ENCODE results near the gene C9orf152.
"Not testable (repeated sequence)": the region's sequence is repeated elsewhere in the genome, so short reads cannot be mapped to it uniquely, and the experiment has no call there.

Gene C9orf152

GRCh38 chr9:110214586-110215355 is 6.8 kb upstream of the C9orf152 start:
- no peak for DNase-seq (ENCODE audit: low spot score)

- DNase-seq (ENCODE audit: low spot score) = no peak
Observed at GRCh38 chr9:110214090-110214489, 6.1 kb upstream of the C9orf152 start.

DNA sequence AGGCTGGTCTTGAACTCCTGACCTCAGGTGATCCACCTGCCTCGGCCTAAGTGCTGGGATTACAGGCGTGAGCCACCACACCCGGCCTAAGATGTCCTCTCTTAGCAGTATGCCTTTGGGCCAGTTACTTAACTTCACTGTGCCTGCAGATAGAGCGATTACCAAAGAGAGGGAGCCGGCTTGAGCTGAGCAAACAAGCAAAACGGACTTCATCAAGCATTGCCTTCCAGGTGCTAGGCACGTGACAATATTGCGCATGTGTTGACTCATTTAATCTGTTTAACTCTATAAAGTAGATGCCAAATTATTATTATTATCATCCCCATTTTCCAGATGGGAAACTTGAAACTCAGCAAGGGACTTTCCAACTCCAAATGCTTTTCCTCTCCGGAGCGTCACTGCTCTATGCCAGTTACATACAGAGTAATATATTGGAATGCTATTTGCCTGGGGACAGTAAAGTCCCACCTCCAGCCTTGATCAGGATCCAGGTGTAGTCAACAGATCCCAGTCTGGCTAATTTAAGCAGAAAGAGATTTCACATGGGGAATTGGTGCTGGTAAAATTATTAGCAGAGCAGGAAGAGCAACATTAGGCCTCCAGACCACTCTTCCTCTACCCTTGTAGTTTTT is 5.6 kb upstream of the C9orf152 start:
- no peak for DNase-seq (ENCODE audit: low spot score)

DNA sequence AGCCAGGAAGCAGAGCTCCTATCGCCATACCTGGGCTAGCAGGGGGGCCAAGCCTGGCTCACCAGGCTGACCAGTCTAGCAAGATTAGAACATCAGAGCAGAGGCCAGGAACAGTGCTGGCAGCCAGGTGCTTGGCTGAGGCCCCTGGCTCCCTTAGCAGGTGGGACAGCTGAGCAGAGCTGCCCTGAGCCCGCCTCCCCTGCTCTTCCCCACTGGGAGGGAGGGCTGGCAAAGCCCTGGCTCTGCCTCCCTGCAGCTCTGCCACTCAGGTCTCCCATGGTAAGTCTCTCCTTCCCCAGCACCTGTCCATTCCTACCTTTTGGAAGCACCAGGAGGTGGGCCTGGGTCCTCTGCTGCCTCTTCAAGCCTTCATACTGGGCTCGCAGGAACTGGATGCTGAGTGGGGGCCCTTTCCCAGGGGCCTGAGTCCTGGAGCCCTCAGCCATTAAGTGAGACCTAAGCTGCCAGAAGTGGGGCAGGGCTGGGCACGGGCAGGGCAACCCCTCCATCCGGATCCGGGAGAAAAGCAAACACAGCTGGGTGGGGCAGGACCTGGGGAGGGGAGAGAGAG is 803 bp downstream of the C9orf152 start:
- no peak for DNase-seq (ENCODE audit: low spot score)

- no peak for DNase-seq (ENCODE audit: low spot score)
Observed at GRCh38 chr9:110206389-110206788, 1.6 kb downstream of the C9orf152 start.

DNA sequence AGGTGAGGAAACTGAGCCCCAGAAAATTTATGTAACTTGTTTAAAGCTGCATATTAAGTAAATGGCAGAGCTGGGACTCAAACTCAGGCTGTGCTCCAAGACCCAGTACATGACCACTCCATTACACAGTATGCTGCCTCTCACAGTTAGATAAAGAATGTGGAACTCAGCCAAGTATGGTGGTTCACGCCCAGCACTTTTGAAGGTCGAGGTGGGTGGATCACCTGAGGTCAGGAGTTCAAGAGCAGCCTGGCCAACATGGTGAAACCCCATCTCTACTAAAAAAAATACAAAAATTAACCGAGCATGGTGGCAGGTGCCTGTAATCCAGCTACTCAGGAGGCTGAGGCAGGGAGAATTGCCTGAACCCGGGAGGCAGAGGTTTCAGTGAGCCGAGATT is 2.3 kb downstream of the C9orf152 start:
- DNase-seq (ENCODE audit: low spot score) = not testable (repeated sequence)

GRCh38 chr9:110202232-110202631 is 5.7 kb downstream of the C9orf152 start:
- no peak for DNase-seq (ENCODE audit: low spot score)

DNA sequence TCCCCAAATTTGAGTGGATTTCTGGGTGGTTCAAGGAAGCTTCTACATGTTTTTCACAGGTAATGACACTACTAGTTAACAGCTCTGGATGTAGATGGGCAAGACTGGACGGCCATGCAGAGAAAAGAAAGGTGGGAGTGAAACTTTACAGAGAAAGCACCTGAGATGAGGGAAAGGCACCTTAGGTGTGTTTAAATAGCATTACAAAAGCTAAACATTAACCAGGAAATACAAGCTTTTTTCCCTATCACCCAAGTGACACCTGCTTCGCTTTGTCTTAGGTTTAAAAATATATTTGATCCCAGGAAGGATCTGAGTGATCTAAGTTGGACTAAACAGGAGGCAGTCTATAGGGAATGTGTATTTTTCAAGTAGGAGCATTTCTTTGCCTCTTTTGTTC is 8.3 kb downstream of the C9orf152 start:
- DNase-seq (ENCODE audit: low spot score) = no peak

DNA sequence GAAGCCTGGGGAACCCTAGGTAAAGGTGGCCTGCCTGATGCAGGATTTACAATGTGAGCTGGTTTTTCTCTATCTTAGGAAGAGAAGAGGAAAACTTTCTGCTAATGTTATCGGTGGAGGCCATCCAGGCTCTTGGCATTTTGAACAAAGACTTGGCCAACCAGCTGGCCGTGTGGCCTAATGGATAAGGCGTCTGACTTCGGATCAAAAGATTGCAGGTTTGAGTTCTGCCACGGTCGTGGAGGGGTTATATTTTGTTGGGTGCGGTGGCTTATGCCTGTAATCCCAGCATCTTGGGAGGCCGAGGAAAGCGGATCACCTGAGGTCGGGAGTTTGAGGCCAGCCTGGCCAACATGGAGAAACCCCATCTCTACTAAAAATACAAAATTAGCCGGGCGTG is 9.6 kb downstream of the C9orf152 start:
- DNase-seq (ENCODE audit: low spot score) = no peak

GRCh38 chr9:110197330-110198187 is 10.4 kb downstream of the C9orf152 start:
- no peak for DNase-seq (ENCODE audit: low spot score)

GRCh38 chr9:110196084-110196499 is 11.9 kb downstream of the C9orf152 start:
- not testable (repeated sequence) for DNase-seq (ENCODE audit: low spot score)

- DNase-seq (ENCODE audit: low spot score) = no peak
Observed at GRCh38 chr9:110192531-110193261, 15.3 kb downstream of the C9orf152 start.

DNA sequence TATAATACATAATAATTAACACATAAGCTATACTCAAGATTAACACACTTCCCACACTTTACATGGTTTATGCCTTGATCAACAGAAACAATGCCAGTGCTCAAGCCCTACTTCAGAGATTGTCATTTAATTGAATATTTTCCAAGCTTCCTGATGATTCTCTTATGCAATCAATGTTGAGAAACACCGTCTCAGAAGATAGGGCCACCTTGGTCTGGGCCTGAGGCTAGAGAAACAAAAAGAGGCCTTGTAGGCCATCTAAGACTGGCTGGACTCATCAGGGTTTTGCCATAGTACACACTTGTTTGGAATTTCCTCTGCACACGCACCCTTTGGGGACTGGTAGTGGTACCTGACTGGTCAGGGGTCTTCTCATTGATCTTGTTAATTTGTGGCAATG is 16.3 kb downstream of the C9orf152 start:
- no peak for DNase-seq (ENCODE audit: low spot score)

GRCh38 chr9:110189559-110190320 is 18.2 kb downstream of the C9orf152 start:
- no peak for DNase-seq (ENCODE audit: low spot score)

DNA sequence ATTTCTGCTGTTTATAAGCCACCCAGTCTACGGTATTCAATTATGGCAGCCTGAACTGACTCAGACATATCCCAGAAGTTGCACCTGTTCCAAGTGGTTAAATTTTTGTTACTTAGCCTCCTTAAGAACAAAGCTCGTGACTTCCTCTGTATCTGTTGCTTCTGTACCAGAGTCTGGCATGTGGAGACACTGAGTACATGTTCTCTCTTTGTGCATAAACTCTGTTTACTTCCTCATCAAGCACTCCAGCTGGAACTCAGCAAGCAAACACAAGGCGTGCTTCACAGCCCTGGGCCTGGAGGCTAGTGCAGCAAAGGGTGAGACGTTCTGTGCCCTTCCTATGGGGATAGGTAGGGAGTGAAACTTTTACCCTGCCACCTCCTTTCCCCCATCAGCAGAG is 19.0 kb downstream of the C9orf152 start:
- DNase-seq (ENCODE audit: low spot score) = no peak

DNA sequence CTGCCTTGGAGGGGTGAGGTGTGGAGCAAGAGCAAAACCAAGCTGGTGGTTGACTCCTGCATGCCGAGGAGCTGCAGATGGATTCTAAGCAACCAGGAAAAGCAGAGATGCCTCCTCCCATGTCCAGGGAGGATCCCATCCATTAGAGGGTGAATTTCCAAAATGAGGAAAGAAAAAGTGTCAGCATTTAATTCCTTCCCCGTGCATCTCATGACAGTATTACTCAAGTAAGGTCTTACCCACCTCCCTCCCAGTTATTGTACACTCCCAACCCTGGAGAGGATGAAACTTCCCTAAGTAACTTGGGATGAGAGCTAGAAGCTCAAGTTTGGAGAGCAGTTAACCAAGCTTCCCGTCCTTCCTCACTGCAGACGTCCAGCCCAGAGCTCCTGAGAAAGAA is 19.9 kb downstream of the C9orf152 start:
- no peak for DNase-seq (ENCODE audit: low spot score)

DNA sequence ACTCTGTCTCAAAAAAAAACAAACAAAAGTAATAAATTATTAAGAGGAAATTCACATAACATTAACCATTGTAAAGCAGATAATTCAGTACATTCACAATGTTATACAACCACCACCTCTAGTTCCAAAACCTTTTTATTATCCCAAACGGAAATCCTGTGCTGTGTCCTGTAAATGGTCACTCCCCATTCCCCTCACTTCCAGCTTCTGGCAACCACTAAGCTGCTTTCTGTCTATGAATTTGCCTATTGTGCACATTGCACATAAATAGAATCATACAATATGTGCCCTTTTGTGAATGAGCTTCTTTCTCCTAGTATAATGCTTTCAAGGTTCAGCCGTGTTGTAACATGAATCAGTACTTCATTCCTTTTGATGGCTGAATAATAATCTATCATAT is 20.8 kb downstream of the C9orf152 start:
- no peak for DNase-seq (ENCODE audit: low spot score)

DNA sequence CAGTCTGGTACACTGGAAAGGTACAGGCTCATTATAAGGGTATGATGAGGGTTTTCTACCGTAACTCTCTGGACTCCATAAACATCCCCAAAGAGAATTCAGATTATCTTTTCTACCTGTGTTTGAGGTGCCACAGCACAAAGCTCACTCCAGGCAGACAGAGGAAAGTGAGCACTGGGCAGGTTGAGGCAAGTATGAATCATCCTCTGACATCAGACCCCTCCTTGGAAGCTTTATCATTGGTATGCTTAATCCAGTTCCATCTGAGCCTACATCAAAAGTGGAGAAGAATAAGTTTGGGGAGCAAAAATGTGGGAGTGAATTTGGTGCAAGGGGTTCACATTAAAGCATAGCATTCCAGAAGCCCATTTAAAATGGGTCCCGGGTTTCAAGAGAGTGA is 21.7 kb downstream of the C9orf152 start:
- DNase-seq (ENCODE audit: low spot score) = no peak

GRCh38 chr9:110185806-110186205 is 22.2 kb downstream of the C9orf152 start:
- no peak for DNase-seq (ENCODE audit: low spot score)

DNA sequence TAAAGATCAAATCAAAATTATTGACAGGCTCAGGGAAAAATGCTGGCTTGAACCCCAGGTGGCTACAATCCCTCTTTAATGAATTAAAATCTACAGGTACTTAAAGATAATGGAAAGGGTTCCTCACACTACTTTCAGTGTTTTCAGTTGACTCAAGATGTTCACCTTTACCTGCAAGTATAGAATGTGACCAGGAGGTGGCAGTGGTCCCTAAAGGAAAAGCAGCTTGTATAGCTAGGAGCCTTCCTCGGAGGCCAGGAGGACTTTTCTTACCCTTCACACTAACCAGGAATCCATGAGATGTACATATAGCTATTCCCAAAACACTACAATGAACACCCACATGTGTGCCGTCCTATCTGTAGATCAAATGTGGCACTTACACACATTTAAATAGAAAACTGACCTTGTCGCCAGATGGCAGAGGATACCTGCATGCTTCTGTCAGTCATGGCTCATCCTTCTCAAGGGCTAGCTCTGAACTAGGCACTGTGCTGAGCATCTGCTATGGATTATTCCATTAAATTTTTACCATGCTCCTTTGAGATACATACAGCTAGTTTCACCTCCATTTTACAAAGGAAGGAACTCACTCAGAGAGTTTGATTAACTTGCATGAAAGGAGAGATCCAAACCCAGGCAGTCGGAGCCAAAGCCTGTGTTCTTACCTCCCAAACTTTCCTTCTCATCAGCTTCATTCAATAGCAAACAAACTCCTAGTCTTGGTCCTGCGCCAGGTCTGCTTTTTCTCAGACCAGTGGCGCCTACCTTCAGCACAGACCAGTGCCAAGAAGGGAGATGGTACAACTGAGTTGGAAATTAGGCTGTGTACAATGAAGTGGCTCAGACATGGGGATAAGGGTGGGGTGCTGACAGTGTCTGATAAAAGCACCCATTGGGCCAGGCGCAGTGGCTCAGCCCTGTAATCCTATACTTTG is 24.5 kb downstream of the C9orf152 start:
- DNase-seq (ENCODE audit: low spot score) = peak; percentile 50

All from CD4-positive, alpha-beta T cell treated with Interleukin-15 for 4 hours (primary cell).